ENCODE data around the gene IGF2BP1. TPM values are rescaled to one million over a fixed set of nuclear protein-coding genes. Genes with fewer than 3 reads are reported as not detected.
A peak's percentile ranks its signal among the peaks of the same experiment; 100 is the strongest.
"Not testable (repeated sequence)": the region's sequence is repeated elsewhere in the genome, so short reads cannot be mapped to it uniquely, and the experiment has no call there.

The IGF2BP1 gene
- total RNA-seq, 2 donors from 2014 or later = not detected

GRCh38 chr17:49022391-49022941 is 25.3 kb downstream of the IGF2BP1 start:
- Histone ChIP-seq H3K4me1 (no peaks in the 10 kb centered on the region), H3K27me3 (no peaks in the 10 kb centered on the region), H3K36me3 (no peaks in the 10 kb centered on the region), H3K4me3 (no peak overlapping the region), H3K27ac (no peak overlapping the region), H3K9me3 (no peaks in the 10 kb centered on the region)
- no peak for TF ChIP-seq CTCF (IDR thresholded peaks at IDR 0.05)
- DNase-seq (ENCODE audit: low spot score) = no peak

GRCh38 chr17:49024523-49024922 is 27.3 kb downstream of the IGF2BP1 start:
- Histone ChIP-seq H3K9me3 (no peaks in the 10 kb centered on the region), H3K27ac (no peak overlapping the region), H3K27me3 (no peaks in the 10 kb centered on the region), H3K4me1 (no peaks in the 10 kb centered on the region), H3K36me3 (no peaks in the 10 kb centered on the region), H3K4me3 (no peak overlapping the region)
- DNase-seq (ENCODE audit: low spot score) = no peak
- no peak for TF ChIP-seq CTCF (IDR thresholded peaks at IDR 0.05)

GRCh38 chr17:49026447-49026846 is 29.3 kb downstream of the IGF2BP1 start:
- H3K27me3 ChIP-seq; H3K9me3 ChIP-seq; H3K27ac ChIP-seq; H3K36me3 ChIP-seq; H3K4me3 ChIP-seq; DNase-seq (ENCODE audit: low spot score); H3K4me1 ChIP-seq: not testable (repeated sequence)

GRCh38 chr17:49028271-49028670 is 31.1 kb downstream of the IGF2BP1 start:
- H3K4me3 ChIP-seq = no peak overlapping the region
- no peaks in the 10 kb centered on the region for H3K4me1 ChIP-seq
- no peak for TF ChIP-seq CTCF (IDR thresholded peaks at IDR 0.05)

GRCh38 chr17:49029801-49030200 is 32.6 kb downstream of the IGF2BP1 start:
- no peak for TF ChIP-seq CTCF (IDR thresholded peaks at IDR 0.05)
- Histone ChIP-seq H3K27me3 (no peaks in the 10 kb centered on the region), H3K4me1 (no peaks in the 10 kb centered on the region)

More at GRCh38 chr17:49028271-49028670, 31.1 kb downstream of the IGF2BP1 start:
- Histone ChIP-seq H3K9me3 (no peaks in the 10 kb centered on the region), H3K27ac (no peak overlapping the region), H3K27me3 (no peaks in the 10 kb centered on the region), H3K36me3 (no peaks in the 10 kb centered on the region)
- DNase-seq (ENCODE audit: low spot score) = no peak

GRCh38 chr17:49031965-49032928 is 35.1 kb downstream of the IGF2BP1 start:
- H3K9me3 ChIP-seq = no peaks in the 10 kb centered on the region
- H3K27ac ChIP-seq = no peak overlapping the region
- DNase-seq (ENCODE audit: low spot score) = no peak
- TF ChIP-seq CTCF (IDR thresholded peaks at IDR 0.05) = peak; percentile 57 to 78
- no peak overlapping the region for H3K4me3 ChIP-seq
- H3K27me3 ChIP-seq = no peaks in the 10 kb centered on the region
- no peaks in the 10 kb centered on the region for H3K36me3 ChIP-seq
- no peaks in the 10 kb centered on the region for H3K4me1 ChIP-seq

More at GRCh38 chr17:49029801-49030200, 32.6 kb downstream of the IGF2BP1 start:
- Histone ChIP-seq H3K36me3 (no peaks in the 10 kb centered on the region), H3K27ac (no peak overlapping the region), H3K4me3 (no peak overlapping the region), H3K9me3 (no peaks in the 10 kb centered on the region)
- DNase-seq (ENCODE audit: low spot score) = no peak
